ENCODE results near the gene NAT10. TPM values are rescaled to one million over a fixed set of nuclear protein-coding genes. Genes with fewer than 3 reads are reported as not detected.

Gene NAT10
- total and polyA plus RNA-seq, 7 experiments from 2014 or later: 33.8 to 104 (median 69.3) TPM

DNA sequence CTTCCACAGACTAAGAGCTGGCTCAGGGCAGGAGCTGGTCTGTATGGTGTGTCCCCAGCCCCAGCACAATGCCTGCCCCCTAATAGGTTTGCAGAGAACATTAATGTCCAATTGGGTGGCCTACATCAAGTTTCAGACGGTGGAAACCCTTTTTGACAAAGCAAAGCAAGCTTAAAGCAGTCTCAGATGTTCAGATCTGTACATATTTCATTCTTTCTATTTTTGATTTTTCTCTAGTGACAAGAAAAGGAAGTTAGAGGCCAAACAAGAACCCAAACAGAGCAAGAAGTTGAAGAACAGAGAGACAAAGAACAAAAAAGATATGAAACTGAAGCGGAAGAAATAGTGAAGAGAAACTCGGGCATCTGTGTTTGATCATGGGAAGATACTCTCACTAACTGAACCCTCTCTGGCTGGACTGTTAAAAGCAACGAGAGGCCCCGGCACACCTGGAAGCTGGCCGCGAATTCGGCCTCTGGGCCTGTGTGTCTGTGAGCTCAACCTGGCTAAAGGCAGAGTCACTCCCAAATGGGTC is 40.5 kb downstream of the NAT10 start:
- Histone ChIP-seq H3K9me3 (ENCODE audit: control insufficient read depth in 2 of 3, low read length in 3 of 3) (no peaks in the 10 kb centered on the region), H3K36me3 (ENCODE audit: control insufficient read depth in 2 of 3, insufficient read depth in 3 of 3, low read length in 3 of 3) (peaks cover 28 to 96% (median 40%) of the 10 kb centered on the region in 3 experiments), H3K4me3 (ENCODE audit: low read length) (no peak overlapping the region), H3K4me1 (ENCODE audit: control insufficient read depth in 2 of 2, insufficient read depth in 2 of 2, low read length in 2 of 2) (no peaks in the 10 kb centered on the region), H3K27me3 (ENCODE audit: control insufficient read depth in 2 of 2, insufficient read depth in 2 of 2, low read length in 2 of 2) (no peaks in the 10 kb centered on the region), H3K27ac (ENCODE audit: low read depth, low read length) (no peak overlapping the region)
- intact Hi-C loops (cut with micrococcal nuclease): no loop called here
- CTCF ChIA-PET: interaction anchor here (1.2 kb wide), 1 partner anchor 14 kb away, joined by 4 read pairs; no protein-coding TSS in a partner anchor
- peak overlapping the region in 2 of 9 donors; percentile 3 to 63 for H3K27ac Mint-ChIP-seq
- no peaks in the 10 kb centered on the region for H3K9me3 Mint-ChIP-seq
- DNase-seq (no peak), ATAC-seq (no peak)
- no peaks in the 10 kb centered on the region for H3K27me3 Mint-ChIP-seq
- POLR2A ChIA-PET: no interaction called here
- H3K4me3 Mint-ChIP-seq: no peak overlapping the region
- H3K4me1 Mint-ChIP-seq: no peaks in the 10 kb centered on the region
- H3K36me3 Mint-ChIP-seq: peaks cover 14 to 63% (median 23%) of the 10 kb centered on the region in 5 donors

DNA sequence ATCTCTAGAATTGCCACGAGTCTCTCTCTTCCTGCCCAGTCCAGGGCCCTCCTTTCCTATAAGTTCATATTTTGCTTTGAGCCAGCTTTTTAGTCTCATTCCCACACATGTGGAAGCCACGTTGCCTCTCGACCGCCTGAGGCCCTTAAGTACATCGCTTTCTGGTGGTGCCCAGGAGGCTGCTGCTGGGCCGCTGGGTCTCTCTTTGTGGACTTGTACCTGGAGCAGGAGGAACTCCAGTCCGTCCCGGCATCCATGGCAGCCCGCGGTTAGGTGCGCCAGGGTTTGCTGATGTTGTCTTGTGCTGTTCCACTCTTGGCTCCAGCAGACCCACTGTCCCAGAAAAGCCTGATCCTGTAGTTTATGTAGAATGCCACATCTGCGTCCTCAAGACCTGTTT is 41.0 kb downstream of the NAT10 start:
- H3K27ac ChIP-seq (ENCODE audit: low read depth, low read length): no peak overlapping the region

DNA sequence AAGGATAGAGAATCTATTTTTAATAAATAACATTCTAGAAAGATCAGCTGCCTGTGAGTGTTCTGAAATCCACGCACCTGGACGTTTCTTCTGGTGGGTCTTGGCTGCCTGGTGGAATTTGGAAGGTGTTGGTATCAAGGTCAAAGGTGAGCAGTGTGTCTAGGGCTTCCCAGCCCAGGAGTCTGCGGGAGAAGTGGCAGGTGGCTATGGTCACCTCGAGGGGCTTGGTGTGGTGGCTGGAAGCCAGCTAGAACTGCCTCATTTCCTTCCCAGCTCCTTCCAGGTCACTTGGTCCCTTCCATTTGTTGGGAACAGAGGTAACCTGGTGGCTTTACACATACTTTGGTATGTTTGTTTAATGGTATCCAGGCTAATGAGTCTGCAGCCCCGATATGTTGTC is 41.4 kb downstream of the NAT10 start:
- Mint-ChIP-seq H3K9me3 (no peaks in the 10 kb centered on the region), H3K4me1 (peaks cover 0 to 1% (median 0%) of the 10 kb centered on the region in 7 donors), H3K4me3 (no peak overlapping the region), H3K36me3 (peaks cover 5 to 54% (median 16%) of the 10 kb centered on the region in 5 donors), H3K27ac (peak overlapping the region in 1 of 9 donors; percentile 56), H3K27me3 (no peaks in the 10 kb centered on the region)
- H3K27ac ChIP-seq (ENCODE audit: low read depth, low read length): no peak overlapping the region
- H3K36me3 ChIP-seq (ENCODE audit: control insufficient read depth in 2 of 3, insufficient read depth in 3 of 3, low read length in 3 of 3): peaks cover 24 to 95% (median 32%) of the 10 kb centered on the region in 3 experiments
- ATAC-seq (no peak), DNase-seq (no peak)
- no peaks in the 10 kb centered on the region for H3K9me3 ChIP-seq (ENCODE audit: control insufficient read depth in 2 of 3, low read length in 3 of 3)
- POLR2A ChIA-PET: interaction anchor here (0.9 kb wide), 1 partner anchor 98 kb away, joined by 3 read pairs; no protein-coding TSS in a partner anchor
- intact Hi-C loops (cut with micrococcal nuclease): no loop called here
- no peak overlapping the region for H3K4me3 ChIP-seq (ENCODE audit: low read length)
- no peaks in the 10 kb centered on the region for H3K4me1 ChIP-seq (ENCODE audit: control insufficient read depth in 2 of 2, insufficient read depth in 2 of 2, low read length in 2 of 2)
- H3K27me3 ChIP-seq (ENCODE audit: control insufficient read depth in 2 of 2, insufficient read depth in 2 of 2, low read length in 2 of 2): no peaks in the 10 kb centered on the region
- CTCF ChIA-PET: no interaction called here

More for the DNA sequence above, 41.0 kb downstream of the NAT10 start:
- H3K36me3 ChIP-seq (ENCODE audit: control insufficient read depth in 2 of 3, insufficient read depth in 3 of 3, low read length in 3 of 3): peaks cover 28 to 95% (median 35%) of the 10 kb centered on the region in 3 experiments
- DNase-seq: no peak
- Mint-ChIP-seq H3K4me3 (no peak overlapping the region), H3K36me3 (peaks cover 10 to 59% (median 19%) of the 10 kb centered on the region in 5 donors), H3K9me3 (no peaks in the 10 kb centered on the region), H3K27me3 (no peaks in the 10 kb centered on the region), H3K27ac (no peak overlapping the region), H3K4me1 (no peaks in the 10 kb centered on the region)
- H3K4me3 ChIP-seq (ENCODE audit: low read length): no peak overlapping the region
- CTCF ChIA-PET: interaction anchor here (1.2 kb wide), 1 partner anchor 15 kb away, joined by 4 read pairs; no protein-coding TSS in a partner anchor
- no peaks in the 10 kb centered on the region for H3K27me3 ChIP-seq (ENCODE audit: control insufficient read depth in 2 of 2, insufficient read depth in 2 of 2, low read length in 2 of 2)
- H3K4me1 ChIP-seq (ENCODE audit: control insufficient read depth in 2 of 2, insufficient read depth in 2 of 2, low read length in 2 of 2): no peaks in the 10 kb centered on the region
- POLR2A ChIA-PET: no interaction called here
- H3K9me3 ChIP-seq (ENCODE audit: control insufficient read depth in 2 of 3, low read length in 3 of 3): no peaks in the 10 kb centered on the region
- no peak for ATAC-seq
- intact Hi-C loops (cut with micrococcal nuclease): no loop called here

- no peak overlapping the region for H3K27ac Mint-ChIP-seq
- no peaks in the 10 kb centered on the region for H3K27me3 ChIP-seq (ENCODE audit: control insufficient read depth in 2 of 2, insufficient read depth in 2 of 2, low read length in 2 of 2)
- ATAC-seq (no peak), DNase-seq (no peak)
- H3K27me3 Mint-ChIP-seq: no peaks in the 10 kb centered on the region
- intact Hi-C loops (cut with micrococcal nuclease): no loop called here
- H3K4me3 Mint-ChIP-seq: no peak overlapping the region
- peaks cover 0 to 3% (median 0%) of the 10 kb centered on the region in 7 donors for H3K4me1 Mint-ChIP-seq
- H3K4me1 ChIP-seq (ENCODE audit: control insufficient read depth in 2 of 2, insufficient read depth in 2 of 2, low read length in 2 of 2): no peaks in the 10 kb centered on the region
- no peak overlapping the region for H3K4me3 ChIP-seq (ENCODE audit: low read length)
- peaks cover 3 to 48% (median 15%) of the 10 kb centered on the region in 5 donors for H3K36me3 Mint-ChIP-seq
- CTCF ChIA-PET: interaction anchor here (0.6 to 1.0 kb wide), 2 partner anchors 27 to 71 kb away, joined by 3 to 4 read pairs; no protein-coding TSS in a partner anchor
- POLR2A ChIA-PET: interaction anchor here (0.9 kb wide), 1 partner anchor 99 kb away, joined by 3 read pairs; no protein-coding TSS in a partner anchor
- no peak overlapping the region for H3K27ac ChIP-seq (ENCODE audit: low read depth, low read length)
- H3K36me3 ChIP-seq (ENCODE audit: control insufficient read depth in 2 of 3, insufficient read depth in 3 of 3, low read length in 3 of 3): peaks cover 19 to 92% (median 25%) of the 10 kb centered on the region in 3 experiments
- H3K9me3 ChIP-seq (ENCODE audit: control insufficient read depth in 2 of 3, low read length in 3 of 3): no peaks in the 10 kb centered on the region
- no peaks in the 10 kb centered on the region for H3K9me3 Mint-ChIP-seq
Measured at GRCh38 chr11:34147581-34147980, 42.2 kb downstream of the NAT10 start.

GRCh38 chr11:34148504-34149165 is 43.2 kb downstream of the NAT10 start:
- H3K9me3 ChIP-seq (ENCODE audit: control insufficient read depth in 2 of 3, low read length in 3 of 3): no peaks in the 10 kb centered on the region
- H3K27ac ChIP-seq (ENCODE audit: low read depth, low read length): no peak overlapping the region
- Mint-ChIP-seq H3K9me3 (no peaks in the 10 kb centered on the region), H3K4me3 (no peak overlapping the region), H3K27ac (peak overlapping the region in 2 of 9 donors; percentile 29 to 51), H3K4me1 (peaks cover 0 to 7% (median 6%) of the 10 kb centered on the region in 7 donors), H3K36me3 (peaks cover 3 to 37% (median 11%) of the 10 kb centered on the region in 5 donors), H3K27me3 (no peaks in the 10 kb centered on the region)
- H3K36me3 ChIP-seq (ENCODE audit: control insufficient read depth in 2 of 3, insufficient read depth in 3 of 3, low read length in 3 of 3): peaks cover 11 to 85% (median 15%) of the 10 kb centered on the region in 3 experiments
- H3K4me1 ChIP-seq (ENCODE audit: control insufficient read depth in 2 of 2, insufficient read depth in 2 of 2, low read length in 2 of 2): no peaks in the 10 kb centered on the region
- ChIA-PET POLR2A (no interaction called here), CTCF (interaction anchor here (0.6 to 1.0 kb wide), 2 partner anchors 26 to 72 kb away, joined by 3 to 4 read pairs; no protein-coding TSS in a partner anchor)
- intact Hi-C loops (cut with micrococcal nuclease): loop anchor here in 1 of 2 donors (1.0 kb wide), 1 partner anchor 211 kb away; no protein-coding TSS in a partner anchor
- H3K4me3 ChIP-seq (ENCODE audit: low read length): no peak overlapping the region
- H3K27me3 ChIP-seq (ENCODE audit: control insufficient read depth in 2 of 2, insufficient read depth in 2 of 2, low read length in 2 of 2): no peaks in the 10 kb centered on the region
- ATAC-seq (no peak), DNase-seq (no peak)

DNA sequence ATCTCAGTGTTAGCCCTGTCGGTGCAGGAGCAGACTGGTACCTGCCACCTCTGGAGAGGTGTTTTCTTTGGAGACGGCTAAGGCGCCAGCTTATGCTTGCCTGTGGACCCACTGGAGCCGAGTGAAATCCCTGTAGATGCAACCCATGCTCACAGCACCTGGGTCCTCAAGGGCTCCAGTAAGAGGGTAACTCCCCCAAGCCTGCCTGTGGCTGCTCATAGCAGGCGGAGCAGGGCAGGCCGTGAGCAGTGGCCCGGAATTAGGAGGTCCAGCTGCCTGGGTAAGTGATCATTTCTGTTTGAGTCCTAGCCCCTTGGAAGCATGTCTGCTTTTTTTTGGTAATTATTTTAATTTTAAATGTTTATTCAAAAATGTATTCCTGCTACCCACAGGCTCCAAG is 43.8 kb downstream of the NAT10 start:
- DNase-seq (no peak), ATAC-seq (no peak)
- peaks cover 3 to 37% (median 10%) of the 10 kb centered on the region in 5 donors for H3K36me3 Mint-ChIP-seq
- peaks cover 0 to 9% (median 6%) of the 10 kb centered on the region in 7 donors for H3K4me1 Mint-ChIP-seq
- no peaks in the 10 kb centered on the region for H3K9me3 Mint-ChIP-seq
- no peak overlapping the region for H3K27ac Mint-ChIP-seq
- H3K9me3 ChIP-seq (ENCODE audit: control insufficient read depth in 2 of 3, low read length in 3 of 3): no peaks in the 10 kb centered on the region
- H3K36me3 ChIP-seq (ENCODE audit: control insufficient read depth in 2 of 3, insufficient read depth in 3 of 3, low read length in 3 of 3): peaks cover 8 to 79% (median 12%) of the 10 kb centered on the region in 3 experiments
- no peaks in the 10 kb centered on the region for H3K27me3 Mint-ChIP-seq
- CTCF ChIA-PET: interaction anchor here (0.6 to 0.8 kb wide), 2 partner anchors 25 to 138 kb away, joined by 3 to 4 read pairs; no protein-coding TSS in a partner anchor
- H3K27me3 ChIP-seq (ENCODE audit: control insufficient read depth in 2 of 2, insufficient read depth in 2 of 2, low read length in 2 of 2): no peaks in the 10 kb centered on the region
- H3K27ac ChIP-seq (ENCODE audit: low read depth, low read length): no peak overlapping the region
- POLR2A ChIA-PET: no interaction called here
- H3K4me1 ChIP-seq (ENCODE audit: control insufficient read depth in 2 of 2, insufficient read depth in 2 of 2, low read length in 2 of 2): no peaks in the 10 kb centered on the region
- no peak overlapping the region for H3K4me3 ChIP-seq (ENCODE audit: low read length)
- intact Hi-C loops (cut with micrococcal nuclease): loop anchor here in 1 of 2 donors (1.0 kb wide), 1 partner anchor 210 kb away; no protein-coding TSS in a partner anchor
- no peak overlapping the region for H3K4me3 Mint-ChIP-seq
